Measurements from ENCODE around the gene NINJ1.
A peak's percentile ranks its signal among the peaks of the same experiment; 100 is the strongest.

Gene NINJ1

GRCh38 chr9:93093127-93093876, 40.7 kb downstream of the NINJ1 start:
- peaks cover 0 to 1% of the 10 kb centered on the region in 2 donors for H3K9me3 ChIP-seq (replicated peaks in 1 of 2; ENCODE audit: control insufficient read depth in 2 of 2, insufficient read depth in 1 of 2, low read depth in 1 of 2, low read length in 2 of 2)
- H2BK120ac ChIP-seq (ENCODE audit: low read depth, low read length) = no peak overlapping the region
- no peaks in the 10 kb centered on the region for H3K79me1 ChIP-seq (ENCODE audit: low read depth, low read length)
- H2AFZ ChIP-seq (ENCODE audit: low read length) = peak overlapping the region; percentile 25
- DNase-seq (ENCODE audit: low spot score) = no peak
- H3K9ac ChIP-seq (ENCODE audit: low read depth, low read length, poor library complexity) = no peak overlapping the region
- no peak overlapping the region for H3K4me3 ChIP-seq (ENCODE audit: low read length in 2 of 2)
- peaks cover 6 to 20% of the 10 kb centered on the region in 2 donors for H3K4me1 ChIP-seq (ENCODE audit: control insufficient read depth in 2 of 2, insufficient read depth in 1 of 2, low read depth in 1 of 2, low read length in 2 of 2)
- no peak overlapping the region for H4K8ac ChIP-seq (ENCODE audit: low read depth, low read length)
- no peak overlapping the region for H4K91ac ChIP-seq (ENCODE audit: low read depth, low read length, poor library complexity)
- peak overlapping the region; percentile 15 for H2AK5ac ChIP-seq (ENCODE audit: low read depth, low read length)
- H3K4me2 ChIP-seq (ENCODE audit: insufficient read depth, low read length, poor library complexity, severe bottlenecking) = no peak overlapping the region
- H3K23ac ChIP-seq (ENCODE audit: low read depth, low read length, poor library complexity) = no peak overlapping the region
- H3K18ac ChIP-seq (ENCODE audit: low read length) = no peak overlapping the region
- H2BK12ac ChIP-seq (ENCODE audit: low read length) = no peak overlapping the region
- WGBS, 2 donors (ENCODE audit: extremely low coverage in 2 of 2, insufficient read length in 2 of 2, insufficient replicate concordance in 1 of 2) = no CpG with 5 or more reads among the region's 11 CpGs
- no peak overlapping the region for H3K27ac ChIP-seq (replicated peaks; ENCODE audit: low read length)
- H3K4ac ChIP-seq (ENCODE audit: low read length) = no peak overlapping the region
- peak overlapping the region; percentile 27 for H2BK5ac ChIP-seq (ENCODE audit: low read length)
- peaks cover 0 to 6% (median 3%) of the 10 kb centered on the region in 3 experiments for H3K27me3 ChIP-seq (ENCODE audit: control insufficient read depth in 3 of 3, insufficient read depth in 3 of 3, low read depth in 1 of 3, low read length in 3 of 3)
- H3K36me3 ChIP-seq (replicated peaks in 1 of 2; ENCODE audit: control insufficient read depth in 2 of 2, insufficient read depth in 2 of 2, low read length in 2 of 2) = no peaks in the 10 kb centered on the region
- no peak overlapping the region for H2BK15ac ChIP-seq (ENCODE audit: low read length)
- H3K14ac ChIP-seq (ENCODE audit: low read length) = no peak overlapping the region

- WGBS, 2 donors (ENCODE audit: extremely low coverage in 2 of 2, insufficient read length in 2 of 2, insufficient replicate concordance in 1 of 2) = no CpG with 5 or more reads among the region's 7 CpGs
- H4K91ac ChIP-seq (ENCODE audit: low read depth, low read length, poor library complexity) = no peak overlapping the region
- H3K4me2 ChIP-seq (ENCODE audit: insufficient read depth, low read length, poor library complexity, severe bottlenecking) = no peak overlapping the region
- no peak overlapping the region for H3K9ac ChIP-seq (ENCODE audit: low read depth, low read length, poor library complexity)
- peaks cover 6 to 18% of the 10 kb centered on the region in 2 donors for H3K4me1 ChIP-seq (ENCODE audit: control insufficient read depth in 2 of 2, insufficient read depth in 1 of 2, low read depth in 1 of 2, low read length in 2 of 2)
- H2BK12ac ChIP-seq (ENCODE audit: low read length) = no peak overlapping the region
- H3K18ac ChIP-seq (ENCODE audit: low read length) = no peak overlapping the region
- no peaks in the 10 kb centered on the region for H3K36me3 ChIP-seq (replicated peaks in 1 of 2; ENCODE audit: control insufficient read depth in 2 of 2, insufficient read depth in 2 of 2, low read length in 2 of 2)
- peaks cover 0 to 1% of the 10 kb centered on the region in 2 donors for H3K9me3 ChIP-seq (replicated peaks in 1 of 2; ENCODE audit: control insufficient read depth in 2 of 2, insufficient read depth in 1 of 2, low read depth in 1 of 2, low read length in 2 of 2)
- no peak overlapping the region for H2BK120ac ChIP-seq (ENCODE audit: low read depth, low read length)
- DNase-seq (ENCODE audit: low spot score) = no peak
- no peak overlapping the region for H2BK5ac ChIP-seq (ENCODE audit: low read length)
- no peaks in the 10 kb centered on the region for H3K79me1 ChIP-seq (ENCODE audit: low read depth, low read length)
- H3K27ac ChIP-seq (replicated peaks; ENCODE audit: low read length) = no peak overlapping the region
- H3K23ac ChIP-seq (ENCODE audit: low read depth, low read length, poor library complexity) = no peak overlapping the region
- no peak overlapping the region for H3K4me3 ChIP-seq (ENCODE audit: low read length in 2 of 2)
- no peak overlapping the region for H3K14ac ChIP-seq (ENCODE audit: low read length)
- no peak overlapping the region for H2AK5ac ChIP-seq (ENCODE audit: low read depth, low read length)
- H4K8ac ChIP-seq (ENCODE audit: low read depth, low read length) = no peak overlapping the region
- H3K27me3 ChIP-seq (ENCODE audit: control insufficient read depth in 3 of 3, insufficient read depth in 3 of 3, low read depth in 1 of 3, low read length in 3 of 3) = peaks cover 0 to 6% (median 3%) of the 10 kb centered on the region in 3 experiments
- no peak overlapping the region for H2AFZ ChIP-seq (ENCODE audit: low read length)
- no peak overlapping the region for H2BK15ac ChIP-seq (ENCODE audit: low read length)
- no peak overlapping the region for H3K4ac ChIP-seq (ENCODE audit: low read length)
Observed at GRCh38 chr9:93092251-93092991, 41.6 kb downstream of the NINJ1 start.

GRCh38 chr9:93091453-93092081, 42.5 kb downstream of the NINJ1 start:
- Histone ChIP-seq H3K27me3 (ENCODE audit: control insufficient read depth in 3 of 3, insufficient read depth in 3 of 3, low read depth in 1 of 3, low read length in 3 of 3) (peaks cover 0 to 3% (median 2%) of the 10 kb centered on the region in 3 experiments), H3K9ac (ENCODE audit: low read depth, low read length, poor library complexity) (no peak overlapping the region), H3K14ac (ENCODE audit: low read length) (no peak overlapping the region), H3K27ac (replicated peaks; ENCODE audit: low read length) (no peak overlapping the region), H3K4me2 (ENCODE audit: insufficient read depth, low read length, poor library complexity, severe bottlenecking) (no peak overlapping the region), H2BK12ac (ENCODE audit: low read length) (no peak overlapping the region), H3K36me3 (replicated peaks in 1 of 2; ENCODE audit: control insufficient read depth in 2 of 2, insufficient read depth in 2 of 2, low read length in 2 of 2) (no peaks in the 10 kb centered on the region), H3K79me1 (ENCODE audit: low read depth, low read length) (no peaks in the 10 kb centered on the region), H2BK15ac (ENCODE audit: low read length) (no peak overlapping the region), H3K4me1 (ENCODE audit: control insufficient read depth in 2 of 2, insufficient read depth in 1 of 2, low read depth in 1 of 2, low read length in 2 of 2) (peaks cover 2 to 11% of the 10 kb centered on the region in 2 donors), H2AFZ (ENCODE audit: low read length) (peak overlapping the region; percentile 7), H3K4ac (ENCODE audit: low read length) (no peak overlapping the region), H2BK5ac (ENCODE audit: low read length) (no peak overlapping the region), H4K91ac (ENCODE audit: low read depth, low read length, poor library complexity) (no peak overlapping the region), H3K4me3 (ENCODE audit: low read length in 2 of 2) (no peak overlapping the region), H3K9me3 (replicated peaks in 1 of 2; ENCODE audit: control insufficient read depth in 2 of 2, insufficient read depth in 1 of 2, low read depth in 1 of 2, low read length in 2 of 2) (peaks cover 0 to 1% of the 10 kb centered on the region in 2 donors), H3K23ac (ENCODE audit: low read depth, low read length, poor library complexity) (peak overlapping the region; percentile 10), H4K8ac (ENCODE audit: low read depth, low read length) (no peak overlapping the region), H2AK5ac (ENCODE audit: low read depth, low read length) (no peak overlapping the region), H3K18ac (ENCODE audit: low read length) (no peak overlapping the region), H2BK120ac (ENCODE audit: low read depth, low read length) (no peak overlapping the region)
- DNase-seq (ENCODE audit: low spot score) = no peak
- WGBS, 2 donors (ENCODE audit: extremely low coverage in 2 of 2, insufficient read length in 2 of 2, insufficient replicate concordance in 1 of 2) = no CpG with 5 or more reads among the region's 3 CpGs

- no peak overlapping the region for H3K14ac ChIP-seq (ENCODE audit: low read length)
- no peak for DNase-seq (ENCODE audit: low spot score)
- H2BK5ac ChIP-seq (ENCODE audit: low read length) = no peak overlapping the region
- WGBS, 2 donors (ENCODE audit: extremely low coverage in 2 of 2, insufficient read length in 2 of 2, insufficient replicate concordance in 1 of 2) = no CpG with 5 or more reads among the region's 4 CpGs
- H3K9me3 ChIP-seq (replicated peaks in 1 of 2; ENCODE audit: control insufficient read depth in 2 of 2, insufficient read depth in 1 of 2, low read depth in 1 of 2, low read length in 2 of 2) = peaks cover 0 to 1% of the 10 kb centered on the region in 2 donors
- H3K4me1 ChIP-seq (ENCODE audit: control insufficient read depth in 2 of 2, insufficient read depth in 1 of 2, low read depth in 1 of 2, low read length in 2 of 2) = peaks cover 1 to 10% of the 10 kb centered on the region in 2 donors
- no peaks in the 10 kb centered on the region for H3K79me1 ChIP-seq (ENCODE audit: low read depth, low read length)
- no peak overlapping the region for H2BK12ac ChIP-seq (ENCODE audit: low read length)
- no peak overlapping the region for H3K4ac ChIP-seq (ENCODE audit: low read length)
- no peak overlapping the region for H2BK120ac ChIP-seq (ENCODE audit: low read depth, low read length)
- H3K9ac ChIP-seq (ENCODE audit: low read depth, low read length, poor library complexity) = no peak overlapping the region
- H3K4me3 ChIP-seq (ENCODE audit: low read length in 2 of 2) = no peak overlapping the region
- no peak overlapping the region for H3K4me2 ChIP-seq (ENCODE audit: insufficient read depth, low read length, poor library complexity, severe bottlenecking)
- H3K36me3 ChIP-seq (replicated peaks in 1 of 2; ENCODE audit: control insufficient read depth in 2 of 2, insufficient read depth in 2 of 2, low read length in 2 of 2) = no peaks in the 10 kb centered on the region
- peaks cover 0 to 3% (median 2%) of the 10 kb centered on the region in 3 experiments for H3K27me3 ChIP-seq (ENCODE audit: control insufficient read depth in 3 of 3, insufficient read depth in 3 of 3, low read depth in 1 of 3, low read length in 3 of 3)
- no peak overlapping the region for H4K8ac ChIP-seq (ENCODE audit: low read depth, low read length)
- no peak overlapping the region for H2AK5ac ChIP-seq (ENCODE audit: low read depth, low read length)
- no peak overlapping the region for H2BK15ac ChIP-seq (ENCODE audit: low read length)
- H3K23ac ChIP-seq (ENCODE audit: low read depth, low read length, poor library complexity) = no peak overlapping the region
- H2AFZ ChIP-seq (ENCODE audit: low read length) = no peak overlapping the region
- no peak overlapping the region for H4K91ac ChIP-seq (ENCODE audit: low read depth, low read length, poor library complexity)
- H3K18ac ChIP-seq (ENCODE audit: low read length) = no peak overlapping the region
- no peak overlapping the region for H3K27ac ChIP-seq (replicated peaks; ENCODE audit: low read length)
Observed at GRCh38 chr9:93091056-93091452, 43.0 kb downstream of the NINJ1 start.

Data from neuronal stem cell (in vitro differentiated cells).